Vagina (tissue), 2 donors: ENCODE measurements around the gene UBE2E2. TPM values are rescaled to one million over a fixed set of nuclear protein-coding genes. Genes with fewer than 3 reads are reported as not detected.
"Not testable (repeated sequence)": the region's sequence is repeated elsewhere in the genome, so short reads cannot be mapped to it uniquely, and the experiment has no call there.

ENCODE experiments used
- DNase-seq, 2 donors: peaks; one replicate each; pipeline ENCODE4 v3.0.0-alpha.2; 2017; ENCODE audit errors: extremely low spot score in 2 of 2
- H3K27ac ChIP-seq: fragments of 200-600 bp; sonication (generic); one replicate; pipeline ENCODE4 v1.5.1; 2019
- H3K27me3 ChIP-seq: fragments of 200-600 bp; sonication (generic); one replicate; pipeline ENCODE4 v1.5.1; 2019
- H3K36me3 ChIP-seq, 2 donors: fragments of 200-600 bp; sonication (generic); one replicate each; pipeline ENCODE4 v1.5.1; 2017 to 2019
- H3K4me1 ChIP-seq: fragments of 200-600 bp; sonication (generic); one replicate; pipeline ENCODE4 v1.5.1; 2019
- H3K4me3 ChIP-seq, 2 donors: fragments of 200-600 bp; sonication (generic); 1 replicate in 1 of 2; 2 replicates in 1 of 2; pipeline ENCODE4 v1.5.1; 2016 to 2019
- H3K9me3 ChIP-seq: fragments of 200-600 bp; sonication (generic); one replicate; pipeline ENCODE4 v1.5.1; 2019
- CTCF ChIP-seq, 3 experiments: fragments of 450-650 bp in 2 of 3; fragments of 200-600 bp in 1 of 3; sonication (generic) in 1 of 3; IDR thresholded peaks; one replicate each; pipeline ENCODE4 v1.5.1; 2017 to 2019; ENCODE audit warnings: antibody characterized with exemption in 3 of 3, mild to moderate bottlenecking in 2 of 3, moderate library complexity in 2 of 3
- POLR2A ChIP-seq, 2 donors: fragments of 450-650 bp; IDR thresholded peaks; one replicate each; pipeline ENCODE4 v1.6.1; 2017; ENCODE audit warnings: antibody characterized with exemption in 2 of 2, mild to moderate bottlenecking in 2 of 2, moderate library complexity in 2 of 2
- POLR2AphosphoS5 ChIP-seq, 2 donors: sonication (generic); formaldehyde crosslinking; IDR thresholded peaks; one replicate each; pipeline ENCODE4 v1.9.0; 2017; ENCODE audit warnings: antibody characterized with exemption in 2 of 2, mild to moderate bottlenecking in 2 of 2, low read depth in 1 of 2; ENCODE audit not compliant: insufficient read depth in 1 of 2
- intact Hi-C: fragments of 100-400 bp; cut with DNase I; formaldehyde crosslinking; loops from one replicate; pipeline ENCODE4 v1.15.1; 2023
- total RNA-seq: library from RNA; depleted of rRNA; stranded (reverse); fragments of >200 nt; gene quantifications from one replicate; pipeline ENCODE4 v1.2.3, GENCODE V29; 2016

The UBE2E2 gene
- total RNA-seq, 1 donor from 2014 or later = 31.2 TPM

DNA sequence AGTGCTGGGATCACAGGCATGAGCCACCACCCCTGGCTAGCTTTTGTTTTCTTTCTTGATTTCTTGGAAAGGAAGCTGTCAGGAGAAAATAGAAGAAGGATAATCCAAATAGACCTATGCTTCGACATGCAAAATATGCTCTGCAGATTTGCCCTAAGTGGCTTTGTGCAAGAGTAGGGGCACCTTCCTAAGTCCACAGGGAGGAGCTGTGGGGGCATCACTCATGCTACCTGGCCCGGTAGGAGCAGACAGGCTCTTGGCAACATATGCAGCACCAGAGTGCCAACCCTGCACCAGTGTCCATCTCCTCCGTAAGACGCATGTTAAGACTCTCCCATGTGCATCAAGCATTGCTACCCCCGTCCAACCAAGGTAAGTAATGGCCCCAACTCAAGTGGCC lies 411.9 kb downstream of the UBE2E2 start:
- intact Hi-C loops = no loop called here
- H3K4me3 ChIP-seq = no peak overlapping the region
- H3K27ac ChIP-seq = no peak overlapping the region
- no peaks in the 10 kb centered on the region for H3K9me3 ChIP-seq
- H3K4me1 ChIP-seq = peaks cover 11% of the 10 kb centered on the region
- H3K36me3 ChIP-seq = no peaks in the 10 kb centered on the region
- TF ChIP-seq CTCF (IDR thresholded peaks at IDR 0.05) (no peak), POLR2A (IDR thresholded peaks at IDR 0.05) (no peak), POLR2AphosphoS5 (IDR thresholded peaks at IDR 0.05; ENCODE audit: insufficient read depth in 1 of 2, low read depth in 1 of 2) (no peak)
- DNase-seq = no peak
- no peaks in the 10 kb centered on the region for H3K27me3 ChIP-seq

- H3K27me3 ChIP-seq, H3K27ac ChIP-seq, DNase-seq, intact Hi-C loops, H3K36me3 ChIP-seq, H3K9me3 ChIP-seq, H3K4me3 ChIP-seq, H3K4me1 ChIP-seq: not testable (repeated sequence)
Observed at GRCh38 chr3:23618475-23618874, 415.3 kb downstream of the UBE2E2 start.

- no peak overlapping the region for H3K4me3 ChIP-seq
- no peak overlapping the region for H3K27ac ChIP-seq
- TF ChIP-seq POLR2A (IDR thresholded peaks at IDR 0.05) = no peak
- no peak for TF ChIP-seq POLR2AphosphoS5 (IDR thresholded peaks at IDR 0.05; ENCODE audit: insufficient read depth in 1 of 2, low read depth in 1 of 2)
- H3K36me3 ChIP-seq = no peaks in the 10 kb centered on the region
- intact Hi-C loops = no loop called here
- peaks cover 9% of the 10 kb centered on the region for H3K4me1 ChIP-seq
- H3K9me3 ChIP-seq = no peaks in the 10 kb centered on the region
- no peak for DNase-seq
- no peaks in the 10 kb centered on the region for H3K27me3 ChIP-seq
Observed at GRCh38 chr3:23619705-23620637, 416.8 kb downstream of the UBE2E2 start.

- no peak for TF ChIP-seq POLR2AphosphoS5 (IDR thresholded peaks at IDR 0.05; ENCODE audit: insufficient read depth in 1 of 2, low read depth in 1 of 2)
- intact Hi-C loops = no loop called here
- peaks cover 9% of the 10 kb centered on the region for H3K4me1 ChIP-seq
Observed at GRCh38 chr3:23620638-23621015, 417.5 kb downstream of the UBE2E2 start.

DNA sequence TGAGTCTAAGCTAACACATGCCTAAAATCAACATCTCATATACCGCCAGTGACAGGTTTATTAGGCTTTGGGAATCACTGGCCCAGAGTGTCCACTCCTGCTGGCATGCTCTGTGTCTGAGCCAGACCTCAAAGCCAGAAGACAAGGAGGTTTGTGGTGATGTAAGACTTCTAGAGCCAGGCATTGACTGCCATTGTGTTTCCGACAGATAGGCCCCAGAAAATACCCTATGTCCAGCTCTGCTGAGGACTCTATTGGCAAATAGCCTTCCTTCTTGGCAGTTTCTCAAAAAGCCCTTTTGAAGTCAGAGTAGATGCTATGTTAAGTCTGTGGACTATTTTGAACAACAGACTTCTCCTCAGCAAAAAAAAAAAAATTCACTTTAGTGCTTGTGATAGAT lies 420.7 kb downstream of the UBE2E2 start:
- H3K9me3 ChIP-seq = no peaks in the 10 kb centered on the region
- peaks cover 9% of the 10 kb centered on the region for H3K4me1 ChIP-seq
- no peaks in the 10 kb centered on the region for H3K36me3 ChIP-seq
- H3K27me3 ChIP-seq = no peaks in the 10 kb centered on the region
- DNase-seq = peak in 1 of 2 donors; percentile 22
- no peak overlapping the region for H3K27ac ChIP-seq
- TF ChIP-seq POLR2AphosphoS5 (IDR thresholded peaks at IDR 0.05; ENCODE audit: insufficient read depth in 1 of 2, low read depth in 1 of 2) = no peak
- TF ChIP-seq POLR2A (IDR thresholded peaks at IDR 0.05) = no peak
- no peak for TF ChIP-seq CTCF (IDR thresholded peaks at IDR 0.05)
- H3K4me3 ChIP-seq = no peak overlapping the region
- intact Hi-C loops = no loop called here

More at GRCh38 chr3:23620638-23621015, 417.5 kb downstream of the UBE2E2 start:
- Histone ChIP-seq H3K4me3 (no peak overlapping the region), H3K27me3 (no peaks in the 10 kb centered on the region), H3K36me3 (no peaks in the 10 kb centered on the region), H3K9me3 (no peaks in the 10 kb centered on the region), H3K27ac (no peak overlapping the region)
- DNase-seq = no peak

- TF ChIP-seq POLR2AphosphoS5 (IDR thresholded peaks at IDR 0.05; ENCODE audit: insufficient read depth in 1 of 2, low read depth in 1 of 2) (no peak), CTCF (IDR thresholded peaks at IDR 0.05) (no peak), POLR2A (IDR thresholded peaks at IDR 0.05) (no peak)
- intact Hi-C loops = no loop called here
- no peaks in the 10 kb centered on the region for H3K36me3 ChIP-seq
- no peak overlapping the region for H3K27ac ChIP-seq
- no peak overlapping the region for H3K4me3 ChIP-seq
- peaks cover 9% of the 10 kb centered on the region for H3K4me1 ChIP-seq
- H3K27me3 ChIP-seq = no peaks in the 10 kb centered on the region
- no peak for DNase-seq
- H3K9me3 ChIP-seq = no peaks in the 10 kb centered on the region
Observed at GRCh38 chr3:23624305-23624704, 421.2 kb downstream of the UBE2E2 start.
